Measurements from ENCODE around the gene ADAM30.

DNA sequence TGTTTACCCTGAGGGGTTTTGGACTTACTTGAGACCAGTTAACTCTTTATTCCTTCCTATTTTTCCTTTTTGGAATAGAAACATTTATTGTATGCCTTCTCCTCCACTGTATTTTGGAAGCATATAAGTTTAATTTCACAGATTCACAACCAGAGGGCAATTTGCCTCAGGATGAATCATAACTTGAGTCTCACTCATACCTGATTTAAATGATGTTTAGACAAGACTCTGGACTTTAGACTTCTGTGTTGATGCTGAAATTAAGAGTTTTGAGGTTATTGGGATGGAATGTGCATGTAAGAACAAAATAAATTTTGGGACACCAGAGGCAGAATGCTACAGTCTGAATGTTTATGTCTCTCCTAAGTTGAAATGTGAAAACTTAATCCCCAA is 7.1 kb upstream of the ADAM30 start:
- TF ChIP-seq, protein P1, sequence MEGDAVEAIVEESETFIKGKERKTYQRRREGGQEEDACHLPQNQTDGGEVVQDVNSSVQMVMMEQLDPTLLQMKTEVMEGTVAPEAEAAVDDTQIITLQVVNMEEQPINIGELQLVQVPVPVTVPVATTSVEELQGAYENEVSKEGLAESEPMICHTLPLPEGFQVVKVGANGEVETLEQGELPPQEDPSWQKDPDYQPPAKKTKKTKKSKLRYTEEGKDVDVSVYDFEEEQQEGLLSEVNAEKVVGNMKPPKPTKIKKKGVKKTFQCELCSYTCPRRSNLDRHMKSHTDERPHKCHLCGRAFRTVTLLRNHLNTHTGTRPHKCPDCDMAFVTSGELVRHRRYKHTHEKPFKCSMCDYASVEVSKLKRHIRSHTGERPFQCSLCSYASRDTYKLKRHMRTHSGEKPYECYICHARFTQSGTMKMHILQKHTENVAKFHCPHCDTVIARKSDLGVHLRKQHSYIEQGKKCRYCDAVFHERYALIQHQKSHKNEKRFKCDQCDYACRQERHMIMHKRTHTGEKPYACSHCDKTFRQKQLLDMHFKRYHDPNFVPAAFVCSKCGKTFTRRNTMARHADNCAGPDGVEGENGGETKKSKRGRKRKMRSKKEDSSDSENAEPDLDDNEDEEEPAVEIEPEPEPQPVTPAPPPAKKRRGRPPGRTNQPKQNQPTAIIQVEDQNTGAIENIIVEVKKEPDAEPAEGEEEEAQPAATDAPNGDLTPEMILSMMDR (conservative IDR thresholded peaks at IDR 0.05; ENCODE audit: low read length) = no peak
- TF ChIP-seq EZH2phosphoT487 (IDR thresholded peaks at IDR 0.05; ENCODE audit: borderline replicate concordance, low read depth, low read length) = no peak
